GM18519 (cell line): ENCODE data around the gene LRIT2.
A peak's percentile ranks its signal among the peaks of the same experiment; 100 is the strongest.

Source experiments
- ATAC-seq: cut with Tn5 transposase; IDR thresholded peaks from one replicate; pipeline ENCODE4 v1.9.1; 2021; ENCODE audit warnings: mild to moderate bottlenecking, moderate library complexity; ENCODE audit not compliant: unreplicated experiment, low FRiP score

Gene LRIT2

DNA sequence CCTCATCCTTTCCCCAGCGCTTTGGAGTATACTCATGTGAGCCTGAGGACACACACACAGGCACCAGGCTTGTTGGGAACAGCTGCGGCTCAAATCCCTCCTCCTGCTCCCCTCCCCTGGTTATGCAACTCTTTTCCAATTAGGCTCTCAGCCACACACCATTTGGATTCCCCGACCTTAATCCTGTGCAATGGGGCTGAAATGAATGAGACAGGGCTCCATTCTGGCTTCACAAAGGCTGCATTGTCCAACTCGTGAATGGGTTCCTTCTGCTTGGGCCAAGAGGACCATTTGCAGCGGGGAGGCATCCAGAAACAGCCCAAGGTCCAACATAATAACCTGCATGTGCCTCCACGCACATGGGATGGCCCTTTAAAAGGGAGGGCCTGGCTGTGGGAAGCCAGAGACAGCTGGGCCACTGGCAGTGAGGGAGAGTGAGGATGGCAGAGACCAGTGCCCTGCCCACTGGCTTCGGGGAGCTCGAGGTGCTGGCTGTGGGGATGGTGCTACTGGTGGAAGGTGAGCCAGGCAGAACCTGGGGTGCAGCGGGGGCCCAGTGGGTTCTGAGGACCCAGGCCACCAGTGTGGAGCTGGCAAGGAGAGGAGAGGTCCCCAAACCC, 19.4 kb upstream of the LRIT2 start, which contains the start of gene RGR:
RGR (plus strand) TSS at position 403 of the 620 bp plus-strand sequence; CDS start at position 441, 38 bp downstream.
- ATAC-seq = no peak

DNA sequence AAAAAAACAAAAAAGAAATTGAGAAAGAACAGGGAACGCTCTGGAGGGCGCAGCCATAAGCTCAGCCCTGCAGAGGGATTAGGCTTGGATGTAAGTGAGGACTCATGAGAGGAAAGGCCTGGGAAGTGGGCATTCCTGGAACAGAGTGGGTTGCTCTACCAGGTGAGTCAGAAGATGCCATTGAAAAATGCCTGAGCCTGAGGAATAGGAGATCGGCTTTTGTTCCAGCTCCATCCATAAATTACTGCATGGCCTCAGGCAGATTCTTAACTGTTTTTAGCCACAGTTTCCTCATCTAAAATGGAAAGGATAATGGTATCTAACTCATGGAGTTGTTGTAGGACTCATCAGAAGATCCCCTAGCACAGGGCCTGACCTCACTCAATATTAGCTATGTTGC, 18.4 kb upstream of the LRIT2 start:
- ATAC-seq = no peak

GRCh38 chr10:84241185-84241790, 15.9 kb upstream of the LRIT2 start, which contains the start of gene LRIT1:
TSS of gene LRIT1 (minus strand) at chr10:84241546. CDS start at chr10:84241439, 107 bp downstream.
- no peak for ATAC-seq

- ATAC-seq = no peak
Measured at GRCh38 chr10:84238909-84239308, 13.6 kb upstream of the LRIT2 start.

GRCh38 chr10:84237199-84238051, 12.1 kb upstream of the LRIT2 start:
- ATAC-seq = no peak

GRCh38 chr10:84236807-84237198, 11.5 kb upstream of the LRIT2 start:
- no peak for ATAC-seq

GRCh38 chr10:84235096-84235495, 9.8 kb upstream of the LRIT2 start:
- no peak for ATAC-seq

DNA sequence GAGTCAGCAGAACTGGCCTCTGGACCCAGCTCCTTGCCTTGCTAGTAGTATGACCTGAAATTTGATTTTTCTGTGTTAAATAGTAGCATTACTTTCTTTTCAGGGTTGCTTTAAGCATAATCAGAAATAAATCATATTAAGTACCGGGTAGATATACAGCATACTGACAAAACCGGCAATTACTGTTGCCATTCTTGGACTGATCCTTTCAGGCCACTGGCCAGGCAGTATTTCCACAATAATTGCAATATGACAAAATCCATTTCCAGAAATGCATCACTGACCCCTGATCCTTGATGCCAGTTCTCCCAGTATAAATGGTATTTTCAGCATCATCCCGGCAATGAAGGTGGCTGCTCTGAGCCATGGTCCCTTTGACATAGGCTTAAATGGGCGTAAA, 9.1 kb upstream of the LRIT2 start:
- ATAC-seq = no peak

GRCh38 chr10:84233940-84234339, 8.6 kb upstream of the LRIT2 start:
- ATAC-seq = no peak

GRCh38 chr10:84232376-84232775, 7.0 kb upstream of the LRIT2 start:
- ATAC-seq = no peak

GRCh38 chr10:84230359-84230758, 5.0 kb upstream of the LRIT2 start:
- no peak for ATAC-seq

DNA sequence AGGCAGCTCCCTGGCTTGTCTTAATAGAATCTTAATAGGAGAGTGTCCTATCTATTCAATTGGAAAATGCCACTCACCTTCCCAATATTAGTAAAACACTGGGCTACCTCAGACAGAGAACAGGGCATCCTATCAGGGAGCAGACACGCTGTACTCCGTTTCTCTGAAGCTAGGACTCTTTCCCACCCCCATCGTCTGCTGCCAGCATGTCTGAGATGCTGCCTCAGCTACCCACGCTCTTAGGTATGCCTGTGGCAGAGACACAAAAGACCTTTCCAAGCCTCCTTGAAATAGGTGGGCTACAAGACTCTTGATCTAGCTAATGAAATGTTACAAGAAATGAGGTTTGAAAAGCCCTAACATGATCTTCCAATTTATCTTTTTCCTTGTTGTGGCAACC, 2.5 kb upstream of the LRIT2 start:
- ATAC-seq = no peak

- ATAC-seq = no peak
Measured at GRCh38 chr10:84226616-84227015, 1.3 kb upstream of the LRIT2 start.

GRCh38 chr10:84224411-84225028, 824 bp downstream of the LRIT2 start:
- ATAC-seq = no peak

GRCh38 chr10:84221916-84222315, 3.4 kb downstream of the LRIT2 start:
- no peak for ATAC-seq

- no peak for ATAC-seq
Measured at GRCh38 chr10:84217746-84218145, 7.6 kb downstream of the LRIT2 start.

- no peak for ATAC-seq
Measured at GRCh38 chr10:84216834-84217233, 8.5 kb downstream of the LRIT2 start.

DNA sequence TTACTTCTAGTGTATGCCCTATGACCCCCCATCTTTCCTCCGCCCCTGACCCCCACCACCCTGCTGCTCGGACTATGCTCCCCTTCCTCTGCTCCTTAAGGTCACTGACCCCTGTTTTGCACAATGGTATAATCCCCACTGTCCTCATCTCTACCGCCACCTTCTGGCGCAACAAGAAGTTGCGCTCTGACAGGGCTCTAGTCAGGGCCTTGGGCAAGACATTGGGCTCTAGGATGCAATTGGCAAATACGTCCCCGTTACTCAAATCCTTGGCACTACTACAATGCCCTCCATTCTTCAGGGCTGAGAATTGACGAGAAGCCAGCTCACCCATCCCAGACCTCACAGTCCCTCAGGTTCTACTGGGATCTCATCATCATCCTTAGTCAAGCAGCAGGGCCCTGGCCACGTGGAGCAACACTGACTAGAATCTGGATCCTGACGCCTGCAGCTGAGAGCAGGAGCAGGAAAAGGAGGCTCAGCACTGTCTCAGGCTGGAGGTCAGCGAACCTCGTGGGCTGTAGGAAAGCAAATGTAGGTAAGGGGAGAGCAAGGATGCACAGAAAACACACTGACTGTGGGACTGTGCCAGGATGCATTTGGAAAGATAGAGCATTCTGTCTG, 10.6 kb downstream of the LRIT2 start:
- peak; percentile 92 for ATAC-seq

DNA sequence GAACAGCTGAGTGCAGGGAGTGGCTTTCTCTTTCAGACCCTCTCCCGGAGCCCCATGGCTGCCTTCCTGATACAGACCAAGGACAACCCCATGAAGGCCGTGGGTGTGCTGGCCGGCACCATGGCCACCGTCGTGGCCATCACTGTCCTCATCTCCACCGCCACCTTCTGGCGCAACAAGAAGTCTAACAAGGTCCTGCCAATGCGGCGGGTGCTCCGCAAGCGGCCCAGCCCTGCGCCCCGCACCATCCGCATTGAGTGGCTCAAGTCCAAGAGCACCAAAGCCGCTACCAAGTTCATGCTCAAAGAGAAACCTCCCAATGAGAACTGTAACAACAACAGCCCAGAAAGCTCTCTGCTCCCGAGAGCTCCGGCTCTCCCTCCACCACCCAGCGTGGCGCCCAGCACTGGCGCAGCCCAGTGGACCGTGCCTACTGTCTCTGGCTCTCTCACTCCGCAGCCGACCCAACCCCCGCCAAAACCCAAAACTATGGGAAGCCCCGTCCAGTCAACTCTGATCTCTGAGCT, 11.2 kb downstream of the LRIT2 start:
- no peak for ATAC-seq

DNA sequence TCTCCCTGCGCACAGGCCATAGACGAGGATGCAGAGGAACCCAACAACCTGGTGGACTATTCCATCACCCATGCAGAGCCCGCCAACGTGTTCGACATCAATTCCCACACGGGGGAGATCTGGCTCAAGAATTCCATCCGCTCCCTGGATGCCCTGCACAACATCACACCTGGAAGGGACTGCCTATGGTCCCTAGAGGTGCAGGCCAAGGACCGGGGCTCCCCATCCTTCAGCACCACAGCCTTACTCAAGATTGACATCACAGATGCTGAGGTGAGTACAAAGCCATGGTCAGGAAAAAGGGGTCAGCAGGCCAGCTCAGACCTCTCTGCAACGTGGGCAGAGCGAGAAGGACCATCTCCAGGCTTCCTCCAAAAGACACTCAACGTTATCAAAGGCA, 12.3 kb downstream of the LRIT2 start:
- ATAC-seq = no peak
